Panc1 (cell line): ENCODE results near the gene DNAH3. TPM values are rescaled to one million over a fixed set of nuclear protein-coding genes. Genes with fewer than 3 reads are reported as not detected.

Experiments
- ATAC-seq: fragments of 200-7000 bp; cut with Tn5 transposase; 2 replicates; pipeline ENCODE4 v1.9.1; 2020; ENCODE audit warnings: mild to moderate bottlenecking, moderate library complexity
- BruUV-seq: library from RNA; stranded (reverse); fragments of 400-500 nt; replicated peaks from 2 replicates; lab custom pipeline; 2021; lab: Mats Ljungman, UMichigan
- CTCF ChIA-PET: fragments of 300-600 bp; sonication (Branson Sonifier 250); formaldehyde crosslinking; loops from one replicate; lab custom pipeline; 2022; ENCODE audit warnings: antibody characterized with exemption; lab: Charles Lee
- POLR2A ChIA-PET: fragments of 300-600 bp; sonication (Branson Sonifier 250); formaldehyde crosslinking; loops from one replicate; lab custom pipeline; 2022; ENCODE audit warnings: antibody characterized with exemption; lab: Charles Lee
- DNase-seq: peaks from one replicate; pipeline ENCODE4 v3.0.0-alpha.2; 2010; ENCODE audit warnings: low read depth, low spot score
- H3K27ac ChIP-seq: 2 replicates; pipeline ENCODE4 v1.5.1; 2011; ENCODE audit warnings: mild to moderate bottlenecking, low read length, inconsistent platforms
- H3K27me3 ChIP-seq: fragments of 200-500 bp; sonication (Bioruptor generic); 2 replicates; pipeline ENCODE4 v1.6.0; 2014; ENCODE audit warnings: low read length, inconsistent platforms; ENCODE audit not compliant: control insufficient read depth, insufficient read depth
- H3K36me3 ChIP-seq: fragments of 200-500 bp; sonication (Bioruptor generic); 2 replicates; pipeline ENCODE4 v1.5.1; 2014; ENCODE audit warnings: inconsistent platforms, mild to moderate bottlenecking, low read length, moderate library complexity; ENCODE audit not compliant: control insufficient read depth, insufficient read depth
- H3K4me1 ChIP-seq: 2 replicates; pipeline ENCODE4 v1.5.1; 2011; ENCODE audit warnings: inconsistent platforms, mild to moderate bottlenecking, low read length, moderate library complexity; ENCODE audit not compliant: control insufficient read depth, insufficient read depth
- H3K4me3 ChIP-seq, 2 experiments: 2 replicates each; pipeline ENCODE4 v1.5.1; 2011 to 2012; ENCODE audit warnings: low read depth in 2 of 2, low read length in 2 of 2, mild to moderate bottlenecking in 2 of 2, inconsistent platforms in 1 of 2, moderate library complexity in 1 of 2
- H3K9me3 ChIP-seq: fragments of 200-500 bp; sonication (Bioruptor generic); 2 replicates; pipeline ENCODE4 v1.5.1; 2014; ENCODE audit warnings: low read depth, mild to moderate bottlenecking, inconsistent platforms, low read length, moderate library complexity; ENCODE audit not compliant: control insufficient read depth, insufficient read depth
- CTCF ChIP-seq: fragments of 450-650 bp; IDR thresholded peaks from 2 replicates; pipeline ENCODE4 v1.5.1; 2017; ENCODE audit warnings: mild to moderate bottlenecking
- POLR2AphosphoS5 ChIP-seq: IDR thresholded peaks from 2 replicates; pipeline ENCODE4 v1.6.1; 2012; ENCODE audit warnings: mild to moderate bottlenecking, low read depth, low read length, moderate library complexity
- REST ChIP-seq, 2 experiments: IDR thresholded peaks; 2 replicates each; pipeline ENCODE4 v1.6.1; 2011 to 2012; ENCODE audit warnings: low read depth in 2 of 2, control low read depth in 1 of 2, low read length in 1 of 2, mild to moderate bottlenecking in 1 of 2, moderate library complexity in 1 of 2; ENCODE audit not compliant: insufficient read depth in 1 of 2
- SIN3A ChIP-seq: IDR thresholded peaks from 2 replicates; pipeline ENCODE4 v1.6.1; 2012; ENCODE audit warnings: low read depth, mild to moderate bottlenecking, low read length, moderate library complexity, borderline replicate concordance; ENCODE audit not compliant: insufficient read depth
- TCF7L2 ChIP-seq: IDR thresholded peaks from 2 replicates; pipeline ENCODE4 v1.6.1; 2011; ENCODE audit warnings: mild to moderate bottlenecking, low read depth, low read length, inconsistent platforms
- in situ Hi-C: cut with HindIII; loops from 2 replicates; pipeline ENCODE4 v1.10.0; 2016; ENCODE audit warnings: low sequenced_read_pairs, low pct_unique_long_range_greater_than_20kb
- intact Hi-C: fragments of 100-400 bp; cut with micrococcal nuclease; formaldehyde crosslinking; loops from one replicate; pipeline ENCODE4 v1.10.0; 2022; ENCODE audit not compliant: unreplicated experiment
- total RNA-seq: library from RNA; stranded (reverse); gene quantifications from one replicate; pipeline ENCODE4 v1.2.1, GENCODE V29; 2021; ENCODE audit not compliant: unreplicated experiment

DNAH3 gene
- total RNA-seq, 1 experiment from 2014 or later, result 0.62 TPM

- Histone ChIP-seq H3K27me3 (no peaks in the 10 kb centered on the region), H3K36me3 (no peaks in the 10 kb centered on the region), H3K4me3 (no peak overlapping the region), H3K9me3 (no peaks in the 10 kb centered on the region), H3K27ac (no peak overlapping the region), H3K4me1 (no peaks in the 10 kb centered on the region)
- intact Hi-C loops (no loop called here), in situ Hi-C loops (no loop called here)
- ChIA-PET CTCF (no interaction called here), POLR2A (no interaction called here)
- TF ChIP-seq TCF7L2 (no peak), REST (IDR thresholded peaks at IDR 0.05; ENCODE audit: insufficient read depth in 1 of 2, low read depth in 2 of 2, low read length in 1 of 2) (no peak), CTCF (no peak), POLR2AphosphoS5 (no peak), SIN3A (no peak)
- no TSS peak for BruUV-seq
- ATAC-seq (no peak), DNase-seq (no peak)
Observed at GRCh38 chr16:20940871-20941635, 209.6 kb downstream of the DNAH3 start.

GRCh38 chr16:20939611-20940010, 211.0 kb downstream of the DNAH3 start:
- ATAC-seq (no peak), DNase-seq (no peak)
- H3K4me3 ChIP-seq, result no peak overlapping the region
- BruUV-seq, result no TSS peak
- H3K27me3 ChIP-seq, result no peaks in the 10 kb centered on the region; the same call in 1 of the 2 replicates
- ChIA-PET CTCF (interaction anchor here (0.6 kb wide), 1 partner anchor 144 kb away, joined by 3 read pairs; no protein-coding TSS in a partner anchor), POLR2A (interaction anchor here (0.6 kb wide), 2 partner anchors 40 to 48 kb away, joined by 4 to 7 read pairs; partner anchors contain the start of gene DCUN1D3)
- no peaks in the 10 kb centered on the region for H3K4me1 ChIP-seq
- H3K36me3 ChIP-seq, result no peaks in the 10 kb centered on the region
- no peaks in the 10 kb centered on the region for H3K9me3 ChIP-seq
- H3K27ac ChIP-seq, result no peak overlapping the region
- no peak for TF ChIP-seq REST (IDR thresholded peaks at IDR 0.05; ENCODE audit: insufficient read depth in 1 of 2, low read depth in 2 of 2, low read length in 1 of 2)
- no peak for TF ChIP-seq CTCF
- TF ChIP-seq SIN3A, result no peak
- TF ChIP-seq TCF7L2, result no peak
- no peak for TF ChIP-seq POLR2AphosphoS5
- in situ Hi-C loops, result no loop called here
- intact Hi-C loops, result no loop called here
